HEK293T (cell line): ENCODE results near the gene USP17L26.
"Not testable (repeated sequence)": the region's sequence is repeated elsewhere in the genome, so short reads cannot be mapped to it uniquely, and the experiment has no call there.

ENCODE experiments used
- CTCF ChIA-PET: fragments of 350-600 bp; formaldehyde crosslinking; extraction: SDS; loops from one replicate; lab custom pipeline; 2021; ENCODE audit warnings: antibody characterized with exemption, inconsistent platforms; lab: Yijun Ruan, JAX
- POLR2A ChIA-PET: fragments of 350-600 bp; formaldehyde crosslinking; extraction: SDS; loops from one replicate; lab custom pipeline; 2020; ENCODE audit warnings: antibody characterized with exemption, inconsistent platforms; lab: Yijun Ruan, JAX
- DNase-seq: peaks from one replicate; pipeline ENCODE4 v3.0.0; 2012; ENCODE audit warnings: mixed read lengths; ENCODE audit errors: extremely low spot score
- ARNT ChIP-seq: fragments of 450-650 bp; IDR thresholded peaks from 2 replicates; pipeline ENCODE4 v1.6.1; 2017; ENCODE audit warnings: mild to moderate bottlenecking
- BHLHE40 ChIP-seq: fragments of 450-650 bp; IDR thresholded peaks from 2 replicates; pipeline ENCODE4 v1.6.1; 2016; ENCODE audit warnings: mild to moderate bottlenecking, moderate library complexity, borderline replicate concordance
- CTBP1 ChIP-seq: fragments of 450-650 bp; IDR thresholded peaks from 2 replicates; pipeline ENCODE4 v1.6.1; 2016; ENCODE audit warnings: borderline replicate concordance
- ELF4 ChIP-seq: fragments of 450-650 bp; IDR thresholded peaks from 2 replicates; pipeline ENCODE4 v1.6.1; 2017; ENCODE audit warnings: antibody characterized with exemption
- FOXA1 ChIP-seq: fragments of 450-650 bp; IDR thresholded peaks from 2 replicates; pipeline ENCODE4 v1.6.1; 2016; ENCODE audit warnings: mild to moderate bottlenecking
- FOXK2 ChIP-seq: fragments of 450-650 bp; IDR thresholded peaks from 2 replicates; pipeline ENCODE4 v1.6.1; 2016; ENCODE audit warnings: mild to moderate bottlenecking
- FOXM1 ChIP-seq: fragments of 450-650 bp; IDR thresholded peaks from 2 replicates; pipeline ENCODE4 v1.6.1; 2017; ENCODE audit warnings: mild to moderate bottlenecking, borderline replicate concordance
- HDGF ChIP-seq: fragments of 450-650 bp; IDR thresholded peaks from 2 replicates; pipeline ENCODE4 v1.6.1; 2017; ENCODE audit warnings: antibody characterized with exemption, borderline replicate concordance
- L3MBTL2 ChIP-seq: fragments of 450-650 bp; conservative IDR thresholded peaks from 2 replicates; pipeline ENCODE4 v1.6.1; 2016; ENCODE audit warnings: mild to moderate bottlenecking
- LEF1 ChIP-seq: fragments of 450-650 bp; IDR thresholded peaks from 2 replicates; pipeline ENCODE4 v1.6.1; 2017; ENCODE audit warnings: mild to moderate bottlenecking, borderline replicate concordance
- NFRKB ChIP-seq: fragments of 450-650 bp; IDR thresholded peaks from 2 replicates; pipeline ENCODE4 v1.6.1; 2016; ENCODE audit warnings: mild to moderate bottlenecking, moderate library complexity
- PKNOX1 ChIP-seq: fragments of 450-650 bp; IDR thresholded peaks from 2 replicates; pipeline ENCODE4 v1.6.1; 2016
- SP1 ChIP-seq: fragments of 450-650 bp; IDR thresholded peaks from 2 replicates; pipeline ENCODE4 v1.6.1; 2017
- SUZ12 ChIP-seq: fragments of 450-650 bp; IDR thresholded peaks from 2 replicates; pipeline ENCODE4 v1.6.1; 2016; ENCODE audit warnings: mild to moderate bottlenecking
- TARDBP ChIP-seq: fragments of 450-650 bp; IDR thresholded peaks from 2 replicates; pipeline ENCODE4 v1.6.1; 2016
- ZNF384 ChIP-seq: fragments of 450-650 bp; IDR thresholded peaks from 2 replicates; pipeline ENCODE4 v1.6.1; 2016

USP17L26 gene

GRCh38 chr4:9334358-9334757 lies at the start of gene USP17L26:
Gene USP17L26 (plus strand): TSS chr4:9334658. CDS start chr4:9334658, 0 bp downstream.
- DNase-seq, CTCF ChIA-PET, POLR2A ChIA-PET: not testable (repeated sequence)

- CTCF ChIA-PET, DNase-seq, POLR2A ChIA-PET: not testable (repeated sequence)
Measured at GRCh38 chr4:9324191-9324590, 10.3 kb upstream of the USP17L26 start.

- CTCF ChIA-PET, DNase-seq, POLR2A ChIA-PET: not testable (repeated sequence)
Measured at GRCh38 chr4:9324865-9325264, 9.6 kb upstream of the USP17L26 start, which contains the start of gene USP17L24. Gene USP17L24 (plus strand): TSS chr4:9325165. CDS start chr4:9325165, 0 bp downstream.

GRCh38 chr4:9329611-9330010 lies 4.8 kb upstream of the USP17L26 start, which contains the start of gene USP17L25:
Gene USP17L25 (plus strand): TSS chr4:9329911. CDS start chr4:9329911, 0 bp downstream.
- POLR2A ChIA-PET, CTCF ChIA-PET, DNase-seq: not testable (repeated sequence)

- CTCF ChIA-PET, POLR2A ChIA-PET, DNase-seq: not testable (repeated sequence)
Measured at GRCh38 chr4:9339103-9339502, 4.6 kb downstream of the USP17L26 start, which contains the start of gene USP17L5. Gene USP17L5 (plus strand): TSS chr4:9339403. CDS start chr4:9339403, 0 bp downstream.

- CTCF ChIA-PET, POLR2A ChIA-PET, DNase-seq: not testable (repeated sequence)
Measured at GRCh38 chr4:9343848-9344247, 9.4 kb downstream of the USP17L26 start, which contains the start of gene USP17L27. Gene USP17L27 (plus strand): TSS chr4:9344148. CDS start chr4:9344148, 0 bp downstream.

- POLR2A ChIA-PET, CTCF ChIA-PET, DNase-seq: not testable (repeated sequence)
Measured at GRCh38 chr4:9348593-9348992, 14.1 kb downstream of the USP17L26 start, which contains the start of gene USP17L28. Gene USP17L28 (plus strand): TSS chr4:9348893. CDS start chr4:9348893, 0 bp downstream.

- DNase-seq, CTCF ChIA-PET, POLR2A ChIA-PET: not testable (repeated sequence)
Measured at GRCh38 chr4:9350866-9351265, 16.4 kb downstream of the USP17L26 start.

- DNase-seq, POLR2A ChIA-PET, CTCF ChIA-PET: not testable (repeated sequence)
Measured at GRCh38 chr4:9353338-9353737, 18.9 kb downstream of the USP17L26 start, which contains the start of gene USP17L29. Gene USP17L29 (plus strand): TSS chr4:9353638. CDS start chr4:9353638, 0 bp downstream.

- DNase-seq, POLR2A ChIA-PET, CTCF ChIA-PET: not testable (repeated sequence)
Measured at GRCh38 chr4:9362829-9363228, 28.4 kb downstream of the USP17L26 start, which contains the start of gene USP17L30. Gene USP17L30 (plus strand): TSS chr4:9363129. CDS start chr4:9363129, 0 bp downstream.

GRCh38 chr4:9379881-9380280 lies 45.4 kb downstream of the USP17L26 start:
- CTCF ChIA-PET, POLR2A ChIA-PET, DNase-seq: not testable (repeated sequence)

- POLR2A ChIA-PET, CTCF ChIA-PET: not testable (repeated sequence)
- DNase-seq, result peak; percentile 27
Measured at GRCh38 chr4:9381012-9381534, 46.6 kb downstream of the USP17L26 start.

- POLR2A ChIA-PET, result no interaction called here
- CTCF ChIA-PET, result no interaction called here
- no peak for TF ChIP-seq PKNOX1
- TF ChIP-seq ARNT, result no peak
- no peak for TF ChIP-seq ZNF384
- no peak for TF ChIP-seq HDGF
- TF ChIP-seq SUZ12, result no peak
- no peak for TF ChIP-seq FOXM1
- TF ChIP-seq FOXK2, result no peak
- TF ChIP-seq L3MBTL2, result no peak
- TF ChIP-seq SP1, result no peak
- TF ChIP-seq NFRKB, result no peak
- no peak for TF ChIP-seq LEF1
- no peak for TF ChIP-seq TARDBP
- TF ChIP-seq BHLHE40, result no peak
- TF ChIP-seq CTBP1, result no peak
- TF ChIP-seq ELF4, result no peak
- no peak for TF ChIP-seq FOXA1
- DNase-seq, result no peak
Measured at GRCh38 chr4:9384126-9384525, 49.7 kb downstream of the USP17L26 start.
